K562 (cell line): Measurements from ENCODE around the gene WDR83. TPM values are rescaled to one million over a fixed set of nuclear protein-coding genes. Genes with fewer than 3 reads are reported as not detected.
A peak's percentile ranks its signal among the peaks of the same experiment; 100 is the strongest.

ENCODE experiments used
- CHCHD3 ChIP-seq: fragments of 250-450 bp; sonication (Bioruptor Pico); IDR thresholded peaks from 2 replicates; pipeline ENCODE4 v2.1.2; 2022; ENCODE audit warnings: mild to moderate bottlenecking
- KAT7 ChIP-seq: sonication (generic); formaldehyde crosslinking; IDR thresholded peaks from 2 replicates; pipeline ENCODE4 v1.8.0; 2022; ENCODE audit warnings: missing genetic modification reagents, mild to moderate bottlenecking, borderline replicate concordance
- KDM5B ChIP-seq: fragments of 200-600 bp; sonication (generic); IDR thresholded peaks from 2 replicates; pipeline ENCODE4 v1.6.1; 2012; ENCODE audit warnings: low read depth, mild to moderate bottlenecking, moderate library complexity, low read length, control low read depth, inconsistent platforms; ENCODE audit not compliant: insufficient replicate concordance
- KLF16 ChIP-seq: IDR thresholded peaks from 2 replicates; pipeline ENCODE4 v1.6.1; 2016; ENCODE audit warnings: antibody characterized with exemption
- PCBP1 ChIP-seq: fragments of 200-400 bp; formaldehyde crosslinking; IDR thresholded peaks from 2 replicates; pipeline ENCODE4 v1.6.1; 2018; ENCODE audit warnings: mild to moderate bottlenecking, low read depth, low read length; ENCODE audit not compliant: poor library complexity, severe bottlenecking
- PYGO2 ChIP-seq: fragments of 450-650 bp; IDR thresholded peaks from 2 replicates; pipeline ENCODE4 v1.6.1; 2016; ENCODE audit warnings: mild to moderate bottlenecking, missing genetic modification characterization, moderate library complexity, missing compliant biosample characterization
- RBM14 ChIP-seq: fragments of 200-400 bp; formaldehyde crosslinking; IDR thresholded peaks from 2 replicates; pipeline ENCODE4 v1.6.1; 2018; ENCODE audit warnings: low read depth, mild to moderate bottlenecking, low read length, moderate library complexity, borderline replicate concordance; ENCODE audit not compliant: insufficient read depth
- SIN3A ChIP-seq, 2 experiments: fragments of 150-350 bp in 1 of 2; IDR thresholded peaks; 2 replicates each; pipeline ENCODE4 v1.6.1; 2011 to 2016; ENCODE audit warnings: borderline replicate concordance in 2 of 2, low read depth in 2 of 2, low read length in 2 of 2, mild to moderate bottlenecking in 2 of 2, moderate library complexity in 2 of 2; ENCODE audit not compliant: control insufficient read depth in 1 of 2
- SMARCC2 ChIP-seq: fragments of 450-650 bp; IDR thresholded peaks from 2 replicates; pipeline ENCODE4 v1.6.1; 2017; ENCODE audit warnings: antibody characterized with exemption, moderate library complexity, mild to moderate bottlenecking, low read depth
- ZNF41 ChIP-seq: fragments of 250-450 bp; sonication (Bioruptor Pico); conservative IDR thresholded peaks from 2 replicates; pipeline ENCODE4 v1.4.0; 2020; ENCODE audit warnings: mild to moderate bottlenecking
- ZNF717 ChIP-seq: fragments of 250-450 bp; sonication (Bioruptor Pico); IDR thresholded peaks from 2 replicates; pipeline ENCODE4 v1.5.0; 2021
- polyA plus RNA-seq, 8 experiments: library from polyadenylated mRNA; depleted of rRNA in 4 of 8; stranded (reverse) in 5 of 8; unstranded in 3 of 8; fragments of >200 nt; fragmentation: Nextera tagmentation in 2 of 8; fragmentation: Illumina TruSeq in 1 of 8; extraction: Ambion mirVana in 2 of 8; extraction: Trizol in 1 of 8; gene quantifications; 2 replicates each; pipeline versions ENCODE4 v1.2.1 to v1.2.3, GENCODE V29; 2011 to 2014; ENCODE audit warnings: inconsistent platforms in 1 of 8, missing spikeins in 1 of 8
- total RNA-seq, 7 experiments: library from RNA; depleted of rRNA in 6 of 7; stranded (reverse); fragments of >200 nt in 6 of 7; fragmentation: Illumina TruSeq in 2 of 7; extraction: Trizol in 2 of 7; gene quantifications; 2 replicates each; pipeline versions ENCODE4 v1.2.1 to v1.2.3, GENCODE V29; 2011 to 2021; ENCODE audit warnings: low replicate concordance in 1 of 7
- TF ChIP-seq, protein P1 (sequence below), 2 experiments: IDR thresholded peaks; 2 replicates each; pipeline ENCODE4 v1.6.1; 2012; ENCODE audit warnings: improper control_type of control experiment in 2 of 2, low read depth in 2 of 2, low read length in 2 of 2, borderline replicate concordance in 1 of 2
- TF ChIP-seq, protein P2 (sequence below), 3 experiments: fragments of 200-800 bp in 1 of 3; fragments of 250-450 bp in 1 of 3; fragments of 450-650 bp in 1 of 3; sonication (Bioruptor Pico) in 1 of 3; sonication (Bioruptor generic) in 1 of 3; formaldehyde crosslinking in 1 of 3; IDR thresholded peaks; 2 replicates each; pipeline versions ENCODE4 v1.6.1 to v1.8.0; 2016 to 2022; ENCODE audit warnings: mild to moderate bottlenecking in 2 of 3, missing genetic modification characterization in 2 of 3, missing compliant biosample characterization in 1 of 3, moderate library complexity in 1 of 3
- TF ChIP-seq, protein P3 (sequence below): fragments of 450-650 bp; formaldehyde crosslinking; IDR thresholded peaks from 2 replicates; pipeline ENCODE4 v1.4.0; 2022; ENCODE audit warnings: mild to moderate bottlenecking, moderate library complexity
- TF ChIP-seq, protein P4 (sequence below): IDR thresholded peaks from 2 replicates; pipeline ENCODE4 v1.6.1; 2011; ENCODE audit not compliant: insufficient read length; ENCODE audit errors: extremely low read depth
- TF ChIP-seq, protein P5 (sequence below): sonication (generic); formaldehyde crosslinking; IDR thresholded peaks from 2 replicates; pipeline ENCODE4 v1.8.1; 2023; ENCODE audit warnings: mild to moderate bottlenecking, missing genetic modification reagents

The WDR83 gene
- total and polyA plus RNA-seq, 9 of the 15 experiments (the other 6 are each of a cell fraction or from before 2014, with no cell fraction given), result 0.52 to 21.3 (median 4.2) TPM

DNA sequence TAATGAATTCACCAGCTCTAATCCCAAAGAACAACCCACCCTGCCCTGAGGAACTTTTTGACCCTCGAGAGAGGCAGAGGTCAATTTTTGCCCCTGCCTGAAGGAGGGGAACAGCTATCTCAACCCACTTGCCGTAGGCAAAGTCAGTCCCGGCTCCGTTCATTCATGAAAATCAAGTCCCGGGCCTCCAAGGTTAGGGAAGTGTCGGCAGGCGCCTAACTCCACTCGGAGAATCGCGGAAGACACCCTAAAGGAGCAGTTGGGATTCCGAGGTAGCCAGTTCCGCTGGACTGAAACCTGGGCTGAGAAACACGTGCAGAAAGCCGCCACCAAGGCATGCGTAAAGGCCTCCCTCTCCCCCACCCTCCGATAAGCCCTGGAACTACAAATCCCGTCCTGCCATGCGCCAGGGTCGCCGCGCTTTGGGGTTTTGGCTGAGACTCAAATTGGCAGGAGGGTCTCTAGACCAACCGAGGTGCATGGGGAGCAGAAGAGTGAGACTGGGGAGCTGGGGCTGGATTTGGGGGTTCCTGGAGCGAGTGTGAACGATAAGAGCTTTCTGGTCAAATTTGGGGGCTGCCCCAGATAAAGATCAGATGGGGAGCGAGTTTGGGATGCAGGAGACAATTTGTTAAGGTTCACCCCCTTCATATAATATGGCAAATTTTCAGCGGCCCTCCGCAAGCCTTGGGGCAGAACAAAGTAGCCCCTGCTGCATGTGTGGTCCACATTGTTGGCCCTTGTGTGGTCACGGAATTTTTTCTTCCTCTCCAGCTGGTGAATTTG, 57.2 kb downstream of the WDR83 start, which contains the start of gene TNPO2 (continued):
- TF ChIP-seq, protein P1, sequence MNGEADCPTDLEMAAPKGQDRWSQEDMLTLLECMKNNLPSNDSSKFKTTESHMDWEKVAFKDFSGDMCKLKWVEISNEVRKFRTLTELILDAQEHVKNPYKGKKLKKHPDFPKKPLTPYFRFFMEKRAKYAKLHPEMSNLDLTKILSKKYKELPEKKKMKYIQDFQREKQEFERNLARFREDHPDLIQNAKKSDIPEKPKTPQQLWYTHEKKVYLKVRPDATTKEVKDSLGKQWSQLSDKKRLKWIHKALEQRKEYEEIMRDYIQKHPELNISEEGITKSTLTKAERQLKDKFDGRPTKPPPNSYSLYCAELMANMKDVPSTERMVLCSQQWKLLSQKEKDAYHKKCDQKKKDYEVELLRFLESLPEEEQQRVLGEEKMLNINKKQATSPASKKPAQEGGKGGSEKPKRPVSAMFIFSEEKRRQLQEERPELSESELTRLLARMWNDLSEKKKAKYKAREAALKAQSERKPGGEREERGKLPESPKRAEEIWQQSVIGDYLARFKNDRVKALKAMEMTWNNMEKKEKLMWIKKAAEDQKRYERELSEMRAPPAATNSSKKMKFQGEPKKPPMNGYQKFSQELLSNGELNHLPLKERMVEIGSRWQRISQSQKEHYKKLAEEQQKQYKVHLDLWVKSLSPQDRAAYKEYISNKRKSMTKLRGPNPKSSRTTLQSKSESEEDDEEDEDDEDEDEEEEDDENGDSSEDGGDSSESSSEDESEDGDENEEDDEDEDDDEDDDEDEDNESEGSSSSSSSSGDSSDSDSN (IDR thresholded peaks at IDR 0.05; ENCODE audit: borderline replicate concordance in 1 of 2, low read depth in 2 of 2, low read length in 2 of 2), result 0 out of 4 replicates have a peak, but pooled peaks of 1 of the 2 experiments have one; percentile 56
- no peak for TF ChIP-seq ZNF717 (CRISPR knock-in tag)
- no peak for TF ChIP-seq KDM5B
- TF ChIP-seq ZNF41 (CRISPR knock-in tag), result no peak
- TF ChIP-seq KAT7 (CRISPR knock-in tag), result no peak
- TF ChIP-seq CHCHD3 (CRISPR knock-in tag), result no peak
- no peak for TF ChIP-seq PYGO2 (tag)
- TF ChIP-seq, protein P2, sequence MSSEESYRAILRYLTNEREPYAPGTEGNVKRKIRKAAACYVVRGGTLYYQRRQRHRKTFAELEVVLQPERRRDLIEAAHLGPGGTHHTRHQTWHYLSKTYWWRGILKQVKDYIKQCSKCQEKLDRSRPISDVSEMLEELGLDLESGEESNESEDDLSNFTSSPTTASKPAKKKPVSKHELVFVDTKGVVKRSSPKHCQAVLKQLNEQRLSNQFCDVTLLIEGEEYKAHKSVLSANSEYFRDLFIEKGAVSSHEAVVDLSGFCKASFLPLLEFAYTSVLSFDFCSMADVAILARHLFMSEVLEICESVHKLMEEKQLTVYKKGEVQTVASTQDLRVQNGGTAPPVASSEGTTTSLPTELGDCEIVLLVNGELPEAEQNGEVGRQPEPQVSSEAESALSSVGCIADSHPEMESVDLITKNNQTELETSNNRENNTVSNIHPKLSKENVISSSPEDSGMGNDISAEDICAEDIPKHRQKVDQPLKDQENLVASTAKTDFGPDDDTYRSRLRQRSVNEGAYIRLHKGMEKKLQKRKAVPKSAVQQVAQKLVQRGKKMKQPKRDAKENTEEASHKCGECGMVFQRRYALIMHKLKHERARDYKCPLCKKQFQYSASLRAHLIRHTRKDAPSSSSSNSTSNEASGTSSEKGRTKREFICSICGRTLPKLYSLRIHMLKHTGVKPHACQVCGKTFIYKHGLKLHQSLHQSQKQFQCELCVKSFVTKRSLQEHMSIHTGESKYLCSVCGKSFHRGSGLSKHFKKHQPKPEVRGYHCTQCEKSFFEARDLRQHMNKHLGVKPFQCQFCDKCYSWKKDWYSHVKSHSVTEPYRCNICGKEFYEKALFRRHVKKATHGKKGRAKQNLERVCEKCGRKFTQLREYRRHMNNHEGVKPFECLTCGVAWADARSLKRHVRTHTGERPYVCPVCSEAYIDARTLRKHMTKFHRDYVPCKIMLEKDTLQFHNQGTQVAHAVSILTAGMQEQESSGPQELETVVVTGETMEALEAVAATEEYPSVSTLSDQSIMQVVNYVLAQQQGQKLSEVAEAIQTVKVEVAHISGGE (CRISPR knock-in tag; IDR thresholded peaks at IDR 0.05), result no peak
- TF ChIP-seq, protein P3, sequence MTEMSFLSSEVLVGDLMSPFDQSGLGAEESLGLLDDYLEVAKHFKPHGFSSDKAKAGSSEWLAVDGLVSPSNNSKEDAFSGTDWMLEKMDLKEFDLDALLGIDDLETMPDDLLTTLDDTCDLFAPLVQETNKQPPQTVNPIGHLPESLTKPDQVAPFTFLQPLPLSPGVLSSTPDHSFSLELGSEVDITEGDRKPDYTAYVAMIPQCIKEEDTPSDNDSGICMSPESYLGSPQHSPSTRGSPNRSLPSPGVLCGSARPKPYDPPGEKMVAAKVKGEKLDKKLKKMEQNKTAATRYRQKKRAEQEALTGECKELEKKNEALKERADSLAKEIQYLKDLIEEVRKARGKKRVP, result no peak
- no peak for TF ChIP-seq KLF16
- TF ChIP-seq, protein P4, sequence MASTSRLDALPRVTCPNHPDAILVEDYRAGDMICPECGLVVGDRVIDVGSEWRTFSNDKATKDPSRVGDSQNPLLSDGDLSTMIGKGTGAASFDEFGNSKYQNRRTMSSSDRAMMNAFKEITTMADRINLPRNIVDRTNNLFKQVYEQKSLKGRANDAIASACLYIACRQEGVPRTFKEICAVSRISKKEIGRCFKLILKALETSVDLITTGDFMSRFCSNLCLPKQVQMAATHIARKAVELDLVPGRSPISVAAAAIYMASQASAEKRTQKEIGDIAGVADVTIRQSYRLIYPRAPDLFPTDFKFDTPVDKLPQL, result no peak
- TF ChIP-seq SMARCC2, result no peak
- TF ChIP-seq SIN3A (IDR thresholded peaks at IDR 0.05; ENCODE audit: borderline replicate concordance in 2 of 2, control insufficient read depth in 1 of 2, low read depth in 2 of 2, low read length in 2 of 2), result peak; percentile 94 to 97
- TF ChIP-seq RBM14, result no peak
- no peak for TF ChIP-seq PCBP1
- TF ChIP-seq, protein P5, sequence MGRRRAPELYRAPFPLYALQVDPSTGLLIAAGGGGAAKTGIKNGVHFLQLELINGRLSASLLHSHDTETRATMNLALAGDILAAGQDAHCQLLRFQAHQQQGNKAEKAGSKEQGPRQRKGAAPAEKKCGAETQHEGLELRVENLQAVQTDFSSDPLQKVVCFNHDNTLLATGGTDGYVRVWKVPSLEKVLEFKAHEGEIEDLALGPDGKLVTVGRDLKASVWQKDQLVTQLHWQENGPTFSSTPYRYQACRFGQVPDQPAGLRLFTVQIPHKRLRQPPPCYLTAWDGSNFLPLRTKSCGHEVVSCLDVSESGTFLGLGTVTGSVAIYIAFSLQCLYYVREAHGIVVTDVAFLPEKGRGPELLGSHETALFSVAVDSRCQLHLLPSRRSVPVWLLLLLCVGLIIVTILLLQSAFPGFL, result no peak
